GM18517 (cell line): ENCODE data around the gene ANG.
"Not testable (repeated sequence)": the region's sequence is repeated elsewhere in the genome, so short reads cannot be mapped to it uniquely, and the experiment has no call there.

Source experiments
- ATAC-seq: cut with Tn5 transposase; IDR thresholded peaks from one replicate; pipeline ENCODE4 v1.9.1; 2021; ENCODE audit warnings: mild to moderate bottlenecking, moderate library complexity; ENCODE audit not compliant: unreplicated experiment

Gene ANG

DNA sequence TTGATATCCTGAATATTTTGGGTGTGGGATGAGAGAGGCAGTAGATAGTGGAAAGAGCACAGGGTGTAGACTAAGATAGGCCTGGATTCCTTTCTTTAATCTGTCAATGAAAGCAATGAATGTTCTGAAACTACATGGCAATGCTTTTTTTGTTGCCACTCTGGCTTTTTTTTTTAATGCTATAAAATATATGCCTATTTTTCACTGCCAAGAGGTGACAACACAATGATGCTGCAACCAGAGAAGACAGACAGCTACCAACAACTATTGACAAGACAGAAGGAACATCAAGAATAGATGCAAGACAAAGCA, 9.4 kb downstream of the ANG start:
- ATAC-seq: no peak

DNA sequence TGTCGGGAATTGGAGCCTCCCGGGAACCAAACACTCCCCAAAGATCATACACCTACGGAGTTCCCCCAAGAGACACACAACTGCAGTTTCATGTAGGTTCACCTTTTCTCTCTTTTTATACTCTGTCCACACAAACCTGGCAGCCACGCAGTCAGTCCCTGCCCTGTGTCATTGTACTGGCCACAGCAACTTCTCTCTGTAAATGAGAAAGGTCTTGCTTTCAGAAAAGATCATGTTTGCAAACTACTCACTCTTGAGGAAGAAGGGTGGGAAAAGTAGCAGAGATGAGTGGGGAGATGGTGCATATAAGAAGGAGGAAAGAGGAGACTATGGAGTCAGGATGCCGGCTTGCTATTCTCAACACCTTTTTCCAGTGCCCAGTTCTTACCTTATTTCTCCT, 10.4 kb downstream of the ANG start:
- ATAC-seq: no peak

DNA sequence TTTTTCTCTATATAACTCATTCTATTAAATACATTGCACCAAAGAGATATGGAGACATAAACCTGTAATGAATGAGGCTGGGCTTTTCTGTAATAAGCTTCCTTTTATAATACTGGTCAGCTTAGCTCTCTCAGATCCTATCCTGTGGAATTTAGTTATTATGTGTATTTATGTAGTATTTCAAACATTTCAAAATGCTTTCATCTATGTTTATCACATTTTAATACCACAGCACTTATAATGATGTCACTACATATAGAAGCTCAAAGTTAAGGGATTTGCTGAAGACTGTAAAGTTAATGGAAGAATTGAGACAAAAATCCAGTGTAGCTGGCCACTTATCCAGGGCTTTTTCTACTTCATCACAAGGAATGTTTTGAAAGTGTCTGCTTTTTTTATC, 11.4 kb downstream of the ANG start:
- no peak for ATAC-seq

DNA sequence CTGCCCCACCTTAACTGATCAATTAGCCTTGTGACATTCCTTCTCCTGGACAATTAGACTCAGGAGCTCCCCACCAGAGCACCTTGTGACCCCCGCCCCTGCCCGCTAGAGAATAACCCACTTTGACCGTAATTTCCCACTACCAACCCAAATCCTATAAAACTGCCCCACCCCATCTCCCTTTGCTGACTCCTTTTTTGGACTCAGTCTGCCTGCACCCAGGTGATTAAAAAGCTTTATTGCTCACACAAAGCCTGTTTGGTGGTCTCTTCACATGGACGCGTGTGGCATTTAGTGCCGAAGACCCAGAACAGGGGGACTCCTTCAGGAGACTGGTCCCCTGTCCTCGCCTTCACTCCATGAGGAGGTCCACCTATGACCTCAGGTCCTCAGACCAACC, 12.4 kb downstream of the ANG start:
- ATAC-seq: not testable (repeated sequence)

DNA sequence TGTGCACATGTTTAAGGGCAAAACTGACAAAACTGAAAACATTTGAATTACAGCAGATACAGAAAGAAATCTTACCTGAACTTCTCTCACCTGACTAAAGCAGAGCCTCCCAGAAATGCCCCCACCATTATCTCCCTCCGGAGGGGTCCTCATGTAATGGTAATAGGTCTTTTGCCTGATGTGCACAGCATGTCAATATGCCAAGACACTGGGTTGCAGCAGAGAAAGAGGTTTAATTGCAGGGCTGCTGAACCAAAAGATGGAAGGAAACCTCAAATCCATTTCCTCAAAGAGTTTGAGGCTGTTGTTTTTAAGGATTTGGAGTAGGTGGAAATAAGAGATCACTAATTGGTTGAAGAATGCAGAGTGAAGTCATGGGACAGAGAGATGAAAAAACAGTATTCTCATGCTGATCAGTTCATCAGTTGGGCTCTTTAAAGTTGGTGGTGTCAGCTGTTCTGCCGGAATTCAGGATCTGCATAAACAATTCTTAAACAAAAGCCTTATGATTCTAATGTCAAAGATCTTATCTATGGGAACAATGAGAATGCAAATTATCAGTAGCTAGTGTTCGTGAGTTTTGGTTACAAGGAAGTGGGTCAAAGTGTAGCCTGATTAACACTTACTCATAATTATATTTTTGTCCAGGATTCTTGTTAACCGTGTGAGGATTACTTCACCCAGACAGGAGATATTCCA, 18.2 kb downstream of the ANG start:
- ATAC-seq: no peak

DNA sequence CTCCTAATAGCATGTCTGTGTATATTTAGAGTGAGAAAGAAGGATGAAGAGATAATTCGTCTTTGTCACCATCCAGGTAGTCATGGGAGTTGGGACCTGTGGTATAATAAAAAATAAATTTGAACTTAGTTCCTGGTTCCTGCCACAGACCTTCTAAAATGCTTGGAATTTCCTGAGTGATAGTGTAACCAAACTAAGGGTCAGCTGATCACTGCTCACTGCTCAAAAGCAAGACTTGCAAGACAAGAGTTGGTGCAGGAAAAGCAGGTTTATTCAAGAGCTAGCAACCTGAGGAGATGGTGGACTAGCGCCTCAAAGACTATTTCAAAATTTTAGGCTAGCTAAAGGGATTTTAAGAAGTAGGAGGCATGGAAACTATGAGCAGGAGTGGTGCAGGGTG, 19.1 kb downstream of the ANG start:
- no peak for ATAC-seq

DNA sequence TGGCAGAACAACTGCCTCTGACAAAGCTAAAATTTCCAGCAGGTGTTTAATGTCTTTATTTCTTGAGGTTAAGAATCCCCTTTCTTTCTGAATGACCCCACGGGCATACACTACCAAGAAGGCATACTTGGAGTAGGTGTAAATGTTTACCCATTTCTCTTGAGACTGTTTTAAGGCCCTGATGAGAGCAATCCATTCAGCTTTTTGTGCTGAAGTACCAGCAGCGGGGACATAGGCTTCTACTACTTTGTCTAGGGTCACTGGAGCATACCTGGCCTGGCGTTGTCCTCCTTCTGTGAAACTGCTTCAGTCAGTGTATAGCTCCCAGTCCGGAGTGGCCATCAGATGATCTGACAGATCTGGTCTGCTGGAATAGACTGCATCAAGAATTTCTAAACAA, 22.7 kb downstream of the ANG start:
- ATAC-seq: no peak

DNA sequence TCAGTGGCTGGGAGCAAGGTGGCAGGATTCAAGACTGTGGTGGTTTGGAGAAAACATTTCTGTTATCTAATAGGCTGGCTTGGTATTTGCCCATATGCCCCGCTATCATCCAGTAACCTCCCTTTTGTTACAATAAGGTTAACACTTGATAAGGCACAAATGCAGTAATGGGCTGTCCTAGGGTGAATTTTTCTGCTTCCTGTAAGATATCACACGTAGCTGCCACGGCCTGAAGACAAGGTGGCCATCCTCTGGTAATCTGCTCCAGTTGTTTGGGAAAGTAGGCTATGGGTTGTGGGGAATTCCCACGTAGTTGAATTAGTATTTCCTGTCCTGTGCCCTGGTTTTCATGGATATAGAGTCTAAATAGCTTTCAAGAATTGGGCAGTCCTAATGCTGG, 23.1 kb downstream of the ANG start:
- ATAC-seq: no peak

DNA sequence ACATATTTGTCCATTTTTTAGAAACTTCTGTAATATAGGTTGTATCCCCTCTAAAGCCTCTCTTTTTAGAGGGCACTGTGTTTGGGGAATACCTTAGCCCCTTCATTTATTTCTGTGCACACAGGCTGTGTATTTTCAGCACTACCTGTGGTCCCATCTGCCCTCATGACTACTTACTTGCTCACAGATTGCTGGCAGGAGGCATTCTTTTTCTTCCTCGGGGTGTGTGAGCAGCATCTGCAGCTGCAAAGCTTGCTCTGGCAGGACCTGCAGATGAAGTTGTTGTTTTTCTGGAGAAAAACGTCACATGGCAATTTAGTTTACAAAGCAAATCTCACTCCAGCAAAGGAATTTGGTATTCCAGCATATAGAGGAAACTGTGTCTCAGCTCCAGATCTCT, 24.3 kb downstream of the ANG start:
- no peak for ATAC-seq

DNA sequence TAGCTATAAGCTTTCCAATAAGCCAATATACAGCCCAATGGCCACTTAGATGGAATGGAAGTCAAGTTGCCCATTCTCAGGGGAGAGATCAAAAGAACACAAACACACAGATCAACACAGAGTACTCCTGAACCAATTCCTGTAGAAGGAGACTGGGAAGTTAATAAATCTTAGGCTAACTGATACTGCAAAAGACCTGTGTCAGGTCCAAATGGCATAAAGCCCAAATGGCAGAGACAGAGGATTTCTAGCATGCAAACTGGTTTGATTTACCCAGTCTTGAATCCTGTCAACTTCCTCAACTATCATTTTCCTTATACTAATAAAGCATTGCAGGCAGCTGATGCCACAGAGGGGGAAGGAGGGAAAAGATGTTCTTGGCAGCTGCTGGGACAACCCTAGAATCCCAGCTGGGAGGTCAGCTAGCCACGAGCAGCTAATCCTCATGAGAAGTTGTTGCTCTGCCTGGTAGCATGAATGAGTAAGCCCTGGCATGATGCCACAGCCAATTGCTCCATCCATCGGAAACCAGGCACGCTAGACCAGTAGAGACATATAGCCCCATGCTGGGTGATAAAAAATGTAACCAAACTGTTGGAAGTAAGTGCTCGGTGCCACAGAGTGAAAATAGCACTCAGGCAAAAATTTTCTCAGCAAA, 26.2 kb downstream of the ANG start:
- no peak for ATAC-seq

DNA sequence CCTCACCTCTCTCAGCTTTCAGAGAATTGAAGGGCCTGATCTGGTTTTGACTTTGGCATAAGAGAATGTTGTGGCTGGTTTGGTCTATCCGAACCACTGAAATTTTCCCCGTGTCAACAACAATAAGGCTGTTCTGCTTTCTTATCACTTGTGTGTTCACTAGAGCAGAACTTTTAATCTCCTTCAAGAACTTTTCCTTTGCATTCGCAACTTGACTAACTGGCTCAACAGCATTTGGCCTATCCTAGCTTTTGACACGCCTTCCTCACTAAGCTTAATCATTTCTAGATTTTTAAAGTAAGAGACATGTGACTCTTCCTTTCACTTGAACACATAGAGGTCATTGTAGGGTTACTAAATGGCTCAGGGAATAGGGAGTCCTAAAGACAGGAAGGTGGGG, 31.2 kb downstream of the ANG start:
- no peak for ATAC-seq

DNA sequence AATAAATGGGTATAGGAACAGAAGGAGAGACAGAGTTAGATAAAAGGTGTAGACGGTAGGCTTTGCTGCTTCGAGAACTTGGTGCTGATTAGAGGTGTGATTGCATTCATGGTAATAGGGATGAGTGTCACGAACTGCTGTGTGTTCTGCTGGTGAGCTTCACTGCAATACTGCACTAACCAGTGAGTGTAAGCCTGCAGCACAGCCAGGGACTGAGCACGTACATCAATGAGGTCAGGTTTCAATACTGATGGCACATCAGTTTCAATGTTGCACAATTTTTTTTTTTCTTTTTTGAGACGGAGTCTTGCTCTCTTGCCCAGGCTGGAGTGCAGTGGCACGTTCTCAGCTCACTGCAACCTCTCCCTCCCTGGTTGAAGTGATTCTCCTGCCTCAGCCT, 32.2 kb downstream of the ANG start:
- ATAC-seq: no peak

DNA sequence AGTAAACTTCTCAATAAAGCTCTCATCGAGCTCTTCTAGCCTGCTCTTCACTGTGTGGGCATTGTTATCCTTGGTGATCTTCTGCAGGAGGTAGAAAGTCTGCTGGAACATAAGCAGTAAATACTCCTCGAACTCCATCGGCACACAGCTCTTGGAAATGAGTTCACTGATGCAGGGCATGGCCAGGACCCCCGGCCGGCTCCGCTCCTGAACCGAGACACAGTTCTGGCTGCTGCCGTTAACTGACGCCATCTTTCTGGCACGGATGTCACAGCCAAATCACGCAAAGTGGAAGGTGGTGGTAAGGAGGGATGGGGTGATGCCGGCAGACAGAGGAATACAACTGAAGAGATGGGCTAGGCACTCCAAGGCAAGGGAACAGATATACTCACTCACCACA, 33.5 kb downstream of the ANG start:
- no peak for ATAC-seq

DNA sequence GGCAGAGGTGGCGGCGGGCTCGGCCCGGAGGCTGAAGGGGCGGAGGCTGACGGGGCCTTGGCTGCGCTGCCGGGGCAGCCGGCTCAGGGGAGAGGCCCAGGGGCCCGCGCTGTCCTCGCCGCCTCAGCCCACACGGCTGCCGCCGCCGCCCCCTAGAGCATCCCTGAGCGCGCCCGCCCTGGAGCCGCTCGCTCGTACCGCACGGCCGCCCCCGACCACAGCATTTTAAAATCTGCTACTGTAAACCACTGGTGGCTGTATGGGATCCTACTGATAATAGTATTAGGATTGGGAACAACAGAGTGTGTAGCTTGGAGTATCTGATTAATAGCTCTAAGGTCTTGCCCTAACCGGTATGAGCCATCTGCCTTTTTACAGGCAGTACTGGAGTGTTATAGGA, 34.9 kb downstream of the ANG start:
- no peak for ATAC-seq

DNA sequence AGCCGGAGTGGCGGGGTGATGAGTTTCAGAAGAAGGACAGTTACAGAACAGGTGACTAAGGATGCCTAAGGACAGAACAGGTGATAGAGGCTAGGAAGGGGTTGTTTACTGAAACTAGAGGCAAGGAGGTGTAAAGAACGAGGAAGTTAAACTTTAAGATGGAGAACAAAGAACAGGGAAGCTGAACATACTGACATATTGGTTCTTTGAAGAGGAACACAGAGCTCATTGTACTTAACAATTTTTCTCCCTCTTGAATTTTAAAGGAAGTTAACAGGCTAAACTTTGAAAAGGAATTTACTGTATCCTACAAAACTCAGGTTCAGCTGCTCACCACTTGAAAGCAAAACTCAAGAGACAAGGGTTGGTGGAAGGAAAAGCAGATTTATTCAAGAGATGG, 37.6 kb downstream of the ANG start:
- ATAC-seq: not testable (repeated sequence)

DNA sequence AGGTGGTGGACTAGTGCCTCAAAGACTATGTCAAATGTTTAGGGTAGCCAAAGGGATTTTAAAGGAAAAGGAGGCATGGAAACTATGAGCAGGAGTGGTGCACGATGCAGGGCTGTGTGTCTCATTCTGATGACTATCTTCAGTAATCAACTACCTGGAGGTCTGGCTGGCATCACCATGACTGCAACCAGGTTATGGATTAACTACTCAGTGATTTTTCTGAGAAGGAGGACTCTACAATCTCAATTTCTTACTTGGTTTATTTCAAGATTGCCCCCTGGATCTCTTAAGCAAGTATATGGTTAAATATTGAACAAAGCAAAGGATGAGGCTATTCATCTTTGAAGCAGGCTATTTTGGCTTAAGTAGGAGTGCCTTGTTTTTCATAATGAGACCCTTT, 38.0 kb downstream of the ANG start:
- no peak for ATAC-seq

DNA sequence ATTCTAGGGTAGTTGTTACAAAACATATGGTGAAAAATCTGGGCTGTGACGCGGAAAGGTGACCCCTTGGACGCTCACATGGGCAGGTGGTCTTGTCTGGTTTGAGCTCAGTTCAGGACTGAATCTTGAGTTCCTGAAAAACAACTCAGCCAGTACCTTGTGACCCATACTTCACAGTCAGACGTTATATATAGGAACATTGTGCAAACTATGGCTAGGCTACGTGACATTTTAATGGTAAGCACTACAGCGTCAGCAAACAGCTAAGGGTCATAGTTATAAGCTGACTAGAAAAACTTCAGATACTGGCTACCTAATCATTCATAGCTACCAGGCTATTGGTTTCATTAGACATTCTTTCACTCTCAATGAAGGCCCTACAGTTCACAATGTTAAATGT, 42.3 kb downstream of the ANG start:
- ATAC-seq: no peak

DNA sequence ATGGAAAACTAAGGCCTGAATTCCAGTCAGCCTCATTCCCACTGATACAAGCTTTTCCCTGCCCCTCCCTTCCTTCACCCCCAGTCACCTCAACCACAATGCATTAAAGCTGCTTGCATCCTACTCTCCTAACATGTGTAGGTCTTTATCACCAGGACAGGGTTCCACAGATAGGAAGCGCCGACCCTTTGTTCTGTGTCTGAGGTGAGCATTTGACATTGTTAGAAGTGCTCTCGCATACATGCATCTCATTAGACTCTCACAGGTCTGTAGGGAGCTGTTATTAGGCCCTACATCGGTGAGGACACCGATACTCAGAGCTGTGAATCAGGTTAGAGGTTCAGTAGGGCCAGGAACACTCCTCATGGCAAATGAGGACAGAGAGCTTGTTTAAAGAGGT, 43.9 kb downstream of the ANG start:
- ATAC-seq: no peak

DNA sequence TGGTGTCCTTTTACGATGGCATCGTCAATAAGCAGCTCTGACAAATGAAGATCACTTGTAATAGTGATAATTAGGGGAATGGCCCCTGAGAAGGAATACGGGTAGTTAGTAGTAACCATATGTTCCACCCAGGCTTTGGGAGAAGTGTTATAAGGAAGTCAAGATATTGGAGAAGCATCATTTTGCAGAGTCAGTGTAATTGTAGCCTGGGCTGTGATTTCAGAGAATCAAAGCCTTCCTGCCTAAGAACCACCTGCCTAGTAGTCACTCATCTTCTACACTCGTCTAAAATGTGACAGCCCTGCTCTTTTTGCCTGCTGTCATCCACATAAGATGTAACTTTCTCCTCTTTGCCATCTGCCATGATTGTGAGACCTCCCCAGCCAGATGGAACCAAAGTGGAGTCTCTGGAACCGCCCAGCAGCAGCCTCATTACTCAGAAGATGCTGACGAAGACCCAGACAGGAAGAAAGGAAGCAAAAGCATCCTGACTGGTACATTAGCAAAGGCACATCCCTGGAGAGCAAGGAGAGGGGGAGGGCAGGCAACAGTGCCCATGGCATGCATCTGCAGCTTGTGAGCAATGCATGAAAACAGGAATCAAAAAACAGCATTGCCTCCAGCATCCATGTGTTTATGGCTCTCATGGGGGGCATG, 44.5 kb downstream of the ANG start:
- no peak for ATAC-seq

DNA sequence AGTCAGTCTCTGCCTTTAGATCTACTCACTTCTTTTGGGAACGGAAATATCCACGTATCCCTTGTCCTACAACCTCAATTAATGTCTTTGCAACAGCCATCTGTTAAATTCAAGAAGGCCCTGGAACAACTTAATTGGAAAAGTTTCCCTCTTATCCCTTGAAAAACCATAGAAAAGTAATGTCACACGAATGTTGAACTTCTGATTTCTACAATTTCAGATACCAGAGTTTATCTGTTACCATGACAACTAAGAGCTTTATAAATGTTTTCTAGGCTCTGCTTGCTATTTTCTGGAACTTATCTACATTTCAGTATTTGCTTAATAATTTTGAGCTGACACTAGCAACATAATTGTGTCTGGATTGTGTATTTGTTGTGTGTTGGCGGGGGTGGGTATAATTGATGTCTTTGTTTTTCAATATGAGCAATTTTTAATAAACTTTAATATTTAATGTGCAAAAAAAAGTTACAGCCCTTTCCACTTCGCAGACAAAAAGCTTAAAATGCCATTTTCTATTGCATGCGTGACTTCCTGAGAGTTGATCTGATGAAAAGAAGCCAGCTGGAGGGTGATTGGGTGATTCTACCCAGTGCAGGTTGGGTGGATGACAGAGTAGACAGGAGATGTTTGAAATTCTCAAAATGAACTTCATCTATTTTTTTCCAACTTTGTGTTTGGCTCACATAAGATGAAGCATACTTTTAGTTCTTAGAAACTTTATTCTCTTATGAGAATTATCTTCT, 45.3 kb downstream of the ANG start:
- ATAC-seq: no peak

DNA sequence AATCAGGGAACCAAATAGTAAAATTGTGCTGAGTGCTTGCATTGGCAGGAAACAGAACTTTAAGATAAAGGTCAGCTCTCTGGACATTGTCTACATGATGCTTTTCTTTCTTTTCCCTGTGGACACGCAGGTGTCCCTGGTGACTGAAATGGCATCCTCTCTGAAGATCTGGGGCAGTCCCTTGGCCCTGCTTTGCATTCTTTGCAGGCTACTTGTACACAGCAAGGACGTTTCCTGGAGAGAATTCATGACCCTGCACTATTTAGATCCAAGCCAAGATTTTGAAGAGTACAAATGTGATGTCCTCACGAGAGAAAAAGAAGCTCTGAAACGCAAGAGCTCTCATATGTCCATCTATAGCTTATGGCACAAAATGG, 45.9 kb downstream of the ANG start:
- no peak for ATAC-seq

DNA sequence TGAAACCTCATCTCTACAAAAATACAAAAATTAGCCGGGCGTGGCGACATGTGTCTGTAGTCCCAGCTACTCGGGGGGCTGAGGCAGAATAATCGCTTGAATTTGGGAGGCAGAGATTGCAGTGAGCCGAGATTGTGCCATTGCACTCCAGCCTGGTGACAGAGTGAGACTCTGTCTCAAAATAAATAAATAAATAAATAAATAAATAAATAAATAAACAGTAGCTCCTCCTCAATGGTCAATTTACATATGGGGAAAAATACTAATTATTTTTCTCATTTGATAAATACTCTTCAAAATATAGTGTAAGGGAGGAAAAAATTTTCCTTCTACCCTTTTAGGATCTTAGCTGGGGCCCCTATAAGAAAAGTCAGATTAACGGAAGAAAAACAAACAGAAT, 49.7 kb downstream of the ANG start:
- not testable (repeated sequence) for ATAC-seq
